Transverse colon (tissue), 4 donors: ENCODE data around the gene ABCE1.

Experiments used
- EP300 ChIP-seq: sonication (generic); formaldehyde crosslinking; IDR thresholded peaks from one replicate; pipeline ENCODE4 v1.6.1; 2017; ENCODE audit warnings: antibody characterized with exemption, low read depth
- POLR2A ChIP-seq: fragments of 450-650 bp; IDR thresholded peaks from one replicate; pipeline ENCODE4 v1.6.1; 2016; ENCODE audit warnings: antibody characterized with exemption, mild to moderate bottlenecking, moderate library complexity
- POLR2AphosphoS5 ChIP-seq, 3 donors: sonication (generic); formaldehyde crosslinking; IDR thresholded peaks; one replicate each; pipeline ENCODE4 v1.6.1; 2016; ENCODE audit warnings: antibody characterized with exemption in 3 of 3
- TF ChIP-seq, protein P1 (sequence below), 5 experiments: fragments of 200-600 bp in 3 of 5; fragments of 450-650 bp in 2 of 5; sonication (generic) in 3 of 5; IDR thresholded peaks; 1 replicate in 2 of 5; 2 replicates in 3 of 5; pipeline ENCODE4 v1.5.1; 2016 to 2017; ENCODE audit warnings: antibody characterized with exemption in 5 of 5, inconsistent platforms in 3 of 5, mild to moderate bottlenecking in 2 of 5, moderate library complexity in 1 of 5

DNA sequence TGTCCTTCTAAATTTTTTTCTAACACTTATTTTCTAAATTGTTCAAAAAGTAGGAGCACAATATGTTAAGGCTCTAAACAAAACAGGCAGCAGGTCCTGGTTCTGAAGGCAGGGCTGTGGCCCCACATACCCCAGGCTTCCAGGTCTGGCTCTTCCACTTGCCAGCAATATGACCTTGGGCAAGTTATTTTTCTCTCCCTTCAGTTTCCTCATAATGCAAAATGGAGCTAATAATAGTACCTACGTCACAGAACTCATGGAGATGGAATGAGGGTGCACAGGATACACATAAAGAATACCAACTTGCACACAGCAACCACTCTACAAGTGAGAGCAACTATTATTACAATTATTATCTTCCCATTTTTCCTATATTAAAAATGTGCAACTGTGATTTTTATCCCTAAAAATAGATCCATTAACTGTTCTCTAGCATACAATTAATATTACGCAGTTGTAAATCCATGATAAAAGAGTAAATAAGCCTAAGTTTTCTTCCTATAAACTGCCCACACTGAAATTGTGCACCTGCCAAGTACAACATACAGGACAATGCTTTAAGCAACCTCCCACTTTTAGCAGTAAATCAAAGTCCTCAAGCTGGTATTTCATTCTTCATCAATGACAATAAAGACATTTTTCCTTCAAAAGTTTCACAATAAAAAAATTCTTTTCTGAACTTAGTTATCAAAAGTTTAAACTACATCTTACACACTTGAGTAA lies 55.2 kb downstream of the ABCE1 start:
- TF ChIP-seq, protein P1, sequence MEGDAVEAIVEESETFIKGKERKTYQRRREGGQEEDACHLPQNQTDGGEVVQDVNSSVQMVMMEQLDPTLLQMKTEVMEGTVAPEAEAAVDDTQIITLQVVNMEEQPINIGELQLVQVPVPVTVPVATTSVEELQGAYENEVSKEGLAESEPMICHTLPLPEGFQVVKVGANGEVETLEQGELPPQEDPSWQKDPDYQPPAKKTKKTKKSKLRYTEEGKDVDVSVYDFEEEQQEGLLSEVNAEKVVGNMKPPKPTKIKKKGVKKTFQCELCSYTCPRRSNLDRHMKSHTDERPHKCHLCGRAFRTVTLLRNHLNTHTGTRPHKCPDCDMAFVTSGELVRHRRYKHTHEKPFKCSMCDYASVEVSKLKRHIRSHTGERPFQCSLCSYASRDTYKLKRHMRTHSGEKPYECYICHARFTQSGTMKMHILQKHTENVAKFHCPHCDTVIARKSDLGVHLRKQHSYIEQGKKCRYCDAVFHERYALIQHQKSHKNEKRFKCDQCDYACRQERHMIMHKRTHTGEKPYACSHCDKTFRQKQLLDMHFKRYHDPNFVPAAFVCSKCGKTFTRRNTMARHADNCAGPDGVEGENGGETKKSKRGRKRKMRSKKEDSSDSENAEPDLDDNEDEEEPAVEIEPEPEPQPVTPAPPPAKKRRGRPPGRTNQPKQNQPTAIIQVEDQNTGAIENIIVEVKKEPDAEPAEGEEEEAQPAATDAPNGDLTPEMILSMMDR (IDR thresholded peaks at IDR 0.05) = no peak
- no peak for TF ChIP-seq POLR2A
- no peak for TF ChIP-seq POLR2AphosphoS5 (IDR thresholded peaks at IDR 0.05)
- TF ChIP-seq EP300 = no peak
